ENCODE measurements around the gene SBF2. TPM values are rescaled to one million over a fixed set of nuclear protein-coding genes. Genes with fewer than 3 reads are reported as not detected.
"Not testable (repeated sequence)": the region's sequence is repeated elsewhere in the genome, so short reads cannot be mapped to it uniquely, and the experiment has no call there.

The SBF2 gene
- total and polyA plus RNA-seq, 8 donors, result 25.7 to 62.6 (median 57.0) TPM

DNA sequence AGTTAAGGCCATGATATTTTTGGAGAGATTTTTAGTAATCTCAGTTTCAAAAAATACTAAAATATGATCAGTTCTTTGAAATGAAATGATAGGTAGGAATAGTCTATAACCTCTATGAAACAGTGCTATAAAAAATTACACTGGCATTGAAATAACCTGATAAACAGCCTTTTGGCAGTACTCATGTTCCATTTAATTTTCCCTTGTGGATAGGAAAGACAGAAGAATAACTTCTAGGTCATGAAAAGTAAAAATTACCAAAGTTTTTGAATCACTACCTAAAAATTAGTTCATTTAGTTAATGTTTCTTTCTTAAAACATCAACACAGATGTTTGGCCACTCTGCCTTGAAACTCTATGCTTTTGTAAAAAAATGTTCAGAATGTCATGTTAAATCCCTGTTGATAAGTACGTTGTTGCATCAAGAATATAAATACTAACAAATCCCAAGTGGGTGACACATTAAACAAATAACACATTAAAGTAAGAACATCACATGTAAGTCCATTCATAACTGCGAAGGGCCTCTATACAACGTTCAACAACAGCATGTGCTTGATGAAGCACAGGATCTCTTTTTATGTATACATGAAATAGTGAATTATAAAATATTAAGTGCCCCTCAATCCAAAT is 339.9 kb downstream of the SBF2 start:
- H3K27me3 ChIP-seq, result no peaks in the 10 kb centered on the region
- H3K9me3 ChIP-seq, result no peaks in the 10 kb centered on the region
- TF ChIP-seq, protein P1, sequence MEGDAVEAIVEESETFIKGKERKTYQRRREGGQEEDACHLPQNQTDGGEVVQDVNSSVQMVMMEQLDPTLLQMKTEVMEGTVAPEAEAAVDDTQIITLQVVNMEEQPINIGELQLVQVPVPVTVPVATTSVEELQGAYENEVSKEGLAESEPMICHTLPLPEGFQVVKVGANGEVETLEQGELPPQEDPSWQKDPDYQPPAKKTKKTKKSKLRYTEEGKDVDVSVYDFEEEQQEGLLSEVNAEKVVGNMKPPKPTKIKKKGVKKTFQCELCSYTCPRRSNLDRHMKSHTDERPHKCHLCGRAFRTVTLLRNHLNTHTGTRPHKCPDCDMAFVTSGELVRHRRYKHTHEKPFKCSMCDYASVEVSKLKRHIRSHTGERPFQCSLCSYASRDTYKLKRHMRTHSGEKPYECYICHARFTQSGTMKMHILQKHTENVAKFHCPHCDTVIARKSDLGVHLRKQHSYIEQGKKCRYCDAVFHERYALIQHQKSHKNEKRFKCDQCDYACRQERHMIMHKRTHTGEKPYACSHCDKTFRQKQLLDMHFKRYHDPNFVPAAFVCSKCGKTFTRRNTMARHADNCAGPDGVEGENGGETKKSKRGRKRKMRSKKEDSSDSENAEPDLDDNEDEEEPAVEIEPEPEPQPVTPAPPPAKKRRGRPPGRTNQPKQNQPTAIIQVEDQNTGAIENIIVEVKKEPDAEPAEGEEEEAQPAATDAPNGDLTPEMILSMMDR (IDR thresholded peaks at IDR 0.05), result no peak
- no peak overlapping the region for H3K27ac ChIP-seq
- intact Hi-C loops (cut with DNase I), result loop anchor here in 1 of 2 donors (10.0 kb wide), 1 partner anchor 189 kb away; no protein-coding TSS in a partner anchor
- no peak overlapping the region for H3K4me3 ChIP-seq
- DNase-seq, result no peak
- no peak for ATAC-seq
- H3K4me1 ChIP-seq, result no peaks in the 10 kb centered on the region
- H3K36me3 ChIP-seq, result peaks cover 0 to 5% of the 10 kb centered on the region in 2 donors

DNA sequence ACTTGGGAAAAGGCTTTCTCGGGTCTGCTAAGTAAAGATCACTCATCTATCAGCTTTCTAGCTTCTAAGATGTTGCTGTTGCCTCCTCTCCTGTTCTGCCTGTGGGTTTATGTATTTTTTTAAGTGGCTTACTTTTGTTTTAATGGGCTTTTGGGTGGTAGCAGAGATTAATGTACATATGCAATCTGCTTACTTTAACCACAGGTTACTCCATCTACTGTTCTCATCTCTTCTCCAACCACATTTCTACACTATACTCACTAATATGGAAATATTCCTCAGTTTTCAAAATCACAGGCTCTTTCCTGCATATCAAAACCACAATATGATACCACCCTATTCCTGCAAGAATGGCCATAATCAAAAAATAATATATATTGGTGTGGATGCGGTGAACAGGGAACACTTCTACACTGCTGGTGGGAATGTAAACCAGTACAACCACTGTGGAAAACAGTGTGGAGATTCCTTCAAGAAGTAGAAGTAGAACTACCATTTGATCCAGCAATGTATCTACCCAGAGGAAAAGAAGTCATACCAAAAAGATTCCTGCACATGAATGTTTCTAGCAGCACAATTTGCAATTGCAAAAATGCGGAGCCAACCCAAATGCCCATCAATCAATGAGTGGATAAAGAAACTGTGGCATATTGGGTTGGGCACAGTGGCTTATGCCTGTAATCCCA is 341.4 kb downstream of the SBF2 start:
- no peaks in the 10 kb centered on the region for H3K36me3 ChIP-seq
- intact Hi-C loops (cut with DNase I), result loop anchor here in 1 of 2 donors (10.0 kb wide), 1 partner anchor 188 kb away; no protein-coding TSS in a partner anchor
- no peak overlapping the region for H3K27ac ChIP-seq
- H3K27me3 ChIP-seq, result no peaks in the 10 kb centered on the region
- H3K4me3 ChIP-seq, result no peak overlapping the region
- TF ChIP-seq, protein P1 (IDR thresholded peaks at IDR 0.05), result no peak
- DNase-seq, result no peak
- no peak for ATAC-seq
- no peaks in the 10 kb centered on the region for H3K4me1 ChIP-seq
- H3K9me3 ChIP-seq, result no peaks in the 10 kb centered on the region

DNA sequence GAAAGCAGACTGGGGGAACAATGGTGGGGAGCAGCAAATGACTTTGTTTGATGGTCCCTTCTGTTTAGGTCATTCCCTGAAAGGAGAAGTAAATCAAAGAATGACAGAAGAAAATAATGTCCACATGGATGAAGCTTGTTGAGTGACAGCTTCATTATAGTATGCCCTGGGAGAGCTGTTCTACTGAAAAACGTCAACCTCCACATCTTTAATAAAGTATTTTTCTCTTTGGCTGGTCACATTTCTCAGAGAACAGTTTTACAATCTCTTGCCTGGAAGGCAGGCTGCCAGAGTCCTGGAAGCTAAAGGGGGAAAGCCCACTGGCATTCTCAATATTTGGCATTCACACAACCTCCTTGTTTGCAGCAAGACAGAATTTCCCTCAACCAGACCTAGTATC is 342.2 kb downstream of the SBF2 start:
- Histone ChIP-seq H3K4me3 (no peak overlapping the region), H3K9me3 (no peaks in the 10 kb centered on the region), H3K4me1 (no peaks in the 10 kb centered on the region), H3K36me3 (no peaks in the 10 kb centered on the region), H3K27ac (no peak overlapping the region), H3K27me3 (no peaks in the 10 kb centered on the region)
- intact Hi-C loops (cut with DNase I), result loop anchor here in 1 of 2 donors (10.0 kb wide), 1 partner anchor 187 kb away; no protein-coding TSS in a partner anchor
- TF ChIP-seq, protein P1 (IDR thresholded peaks at IDR 0.05), result no peak
- ATAC-seq (no peak), DNase-seq (peak in 1 of 4 donors; percentile 31)

DNA sequence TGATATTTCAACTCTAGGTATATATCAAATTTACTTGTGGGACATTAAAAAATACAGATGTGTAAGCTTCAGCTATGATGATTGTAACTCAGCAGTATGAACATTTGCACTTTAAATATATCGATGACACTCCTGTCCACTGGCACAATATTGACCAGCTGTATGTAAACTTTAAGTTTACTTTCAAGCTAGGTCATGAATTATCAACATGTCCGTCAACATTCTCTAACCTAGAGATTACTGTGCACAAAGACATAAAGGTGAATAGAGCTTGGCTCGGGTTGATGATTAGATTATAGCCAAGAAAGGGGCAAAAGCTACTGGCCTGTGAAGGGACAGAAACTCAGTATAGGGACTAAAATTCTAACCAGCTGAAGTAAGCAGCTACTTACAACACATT is 343.6 kb downstream of the SBF2 start:
- Histone ChIP-seq H3K4me3 (no peak overlapping the region), H3K9me3 (peaks cover 0 to 4% of the 10 kb centered on the region in 2 donors), H3K36me3 (no peaks in the 10 kb centered on the region), H3K27ac (no peak overlapping the region), H3K27me3 (no peaks in the 10 kb centered on the region), H3K4me1 (no peaks in the 10 kb centered on the region)
- TF ChIP-seq, protein P1 (IDR thresholded peaks at IDR 0.05), result no peak
- DNase-seq (no peak), ATAC-seq (no peak)
- intact Hi-C loops (cut with DNase I), result loop anchor here in 1 of 2 donors (10.0 kb wide), 1 partner anchor 186 kb away; no protein-coding TSS in a partner anchor

DNA sequence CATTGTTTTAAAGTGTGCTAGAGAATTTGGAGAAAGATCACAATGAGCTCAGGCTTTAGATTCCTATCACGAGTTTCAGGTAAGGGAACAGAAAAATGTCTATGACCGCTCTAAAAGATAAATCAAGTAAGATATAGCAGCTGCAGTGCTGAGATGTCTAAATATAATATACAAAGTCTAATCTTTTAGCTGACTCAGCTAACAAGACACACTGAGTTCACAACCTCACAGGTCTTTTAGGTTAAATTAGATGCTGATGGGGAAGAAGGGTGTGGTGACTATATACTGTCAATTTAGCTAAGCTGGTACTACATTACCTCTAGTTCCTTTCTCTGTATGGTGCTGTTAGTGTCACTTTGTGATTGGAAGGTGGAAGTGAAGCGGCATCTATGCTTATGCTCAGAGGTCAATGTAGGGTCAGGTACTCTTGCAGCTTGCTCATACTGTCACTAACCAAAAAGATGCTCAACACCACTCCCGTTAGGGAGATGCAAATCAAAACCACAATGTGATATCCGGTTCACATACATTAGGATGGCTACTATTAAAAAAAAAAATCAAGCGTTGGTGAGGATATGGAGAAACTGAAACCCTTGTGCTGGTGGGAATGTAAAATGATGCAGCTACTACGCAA is 346.7 kb downstream of the SBF2 start:
- no peaks in the 10 kb centered on the region for H3K36me3 ChIP-seq
- DNase-seq, result no peak
- no peak overlapping the region for H3K27ac ChIP-seq
- TF ChIP-seq, protein P1 (IDR thresholded peaks at IDR 0.05), result no peak
- no peaks in the 10 kb centered on the region for H3K4me1 ChIP-seq
- ATAC-seq, result no peak
- no peak overlapping the region for H3K4me3 ChIP-seq
- H3K9me3 ChIP-seq, result peaks cover 0 to 4% of the 10 kb centered on the region in 2 donors
- intact Hi-C loops (cut with DNase I), result no loop called here
- no peaks in the 10 kb centered on the region for H3K27me3 ChIP-seq

DNA sequence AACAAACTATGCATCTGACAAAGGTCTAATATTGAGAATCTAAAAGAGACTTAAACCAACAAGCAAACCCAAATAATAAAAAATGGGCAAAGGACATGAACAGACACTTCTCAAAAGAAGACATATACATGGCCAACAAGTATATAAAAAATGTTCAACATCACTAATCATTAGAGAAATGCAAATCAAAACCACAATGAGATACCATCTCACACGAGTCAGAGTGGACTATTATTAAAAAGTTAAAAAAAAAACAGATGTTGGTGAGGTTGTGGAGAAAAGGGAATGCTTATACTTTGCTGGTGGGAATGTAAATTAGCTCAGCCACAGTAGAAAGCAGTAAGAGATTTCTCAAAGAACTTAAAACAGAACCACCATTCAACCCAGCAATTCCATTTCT is 348.3 kb downstream of the SBF2 start:
- H3K4me3 ChIP-seq; H3K27me3 ChIP-seq; intact Hi-C loops (cut with DNase I); DNase-seq; ATAC-seq; H3K4me1 ChIP-seq; H3K9me3 ChIP-seq; H3K36me3 ChIP-seq; H3K27ac ChIP-seq: not testable (repeated sequence)

Measured in left lung (tissue), 10 donors.